Upper lobe of left lung (tissue), 6 donors: Measurements from ENCODE around the gene CCND1. TPM values are rescaled to one million over a fixed set of nuclear protein-coding genes. Genes with fewer than 3 reads are reported as not detected.

Experiments used
- ATAC-seq, 2 donors: fragments of 200-7000 bp; cut with Tn5 transposase; one replicate each; pipeline ENCODE4 v1.9.1; 2022; ENCODE audit warnings: mild to moderate bottlenecking in 2 of 2, moderate library complexity in 2 of 2; ENCODE audit not compliant: low FRiP score in 2 of 2
- DNase-seq, 2 donors: peaks; one replicate each; pipeline ENCODE4 v3.0.0-alpha.2; 2019 to 2020
- H3K27ac ChIP-seq, 4 donors: fragments of 200-600 bp; sonication (generic); one replicate each; pipeline ENCODE4 v1.5.1; 2016 to 2019
- H3K27me3 ChIP-seq, 4 donors: fragments of 200-600 bp; sonication (generic); one replicate each; pipeline ENCODE4 v1.5.1; 2017 to 2019
- H3K36me3 ChIP-seq, 4 donors: fragments of 200-600 bp; sonication (generic); one replicate each; pipeline ENCODE4 v1.5.1; 2016 to 2019
- H3K4me1 ChIP-seq, 4 donors: fragments of 200-600 bp; sonication (generic); one replicate each; pipeline ENCODE4 v1.5.1; 2018 to 2019
- H3K4me3 ChIP-seq, 4 donors: fragments of 200-600 bp; sonication (generic); one replicate each; pipeline ENCODE4 v1.5.1; 2017 to 2019; ENCODE audit warnings: mild to moderate bottlenecking in 2 of 4, moderate library complexity in 1 of 4
- H3K9me3 ChIP-seq, 4 donors: fragments of 200-600 bp; sonication (generic); one replicate each; pipeline ENCODE4 v1.5.1; 2018 to 2019
- EP300 ChIP-seq, 4 donors: sonication (generic); formaldehyde crosslinking; IDR thresholded peaks; one replicate each; pipeline ENCODE4 v1.5.1; 2017; ENCODE audit warnings: antibody characterized with exemption in 4 of 4, control low read depth in 2 of 4
- POLR2A ChIP-seq, 4 donors: fragments of 450-650 bp; IDR thresholded peaks; one replicate each; pipeline ENCODE4 v1.5.1; 2016 to 2017; ENCODE audit warnings: antibody characterized with exemption in 4 of 4, mild to moderate bottlenecking in 2 of 4
- POLR2AphosphoS5 ChIP-seq, 2 donors: sonication (generic); formaldehyde crosslinking; IDR thresholded peaks; one replicate each; pipeline ENCODE4 v1.5.1; 2017; ENCODE audit warnings: antibody characterized with exemption in 2 of 2
- WGBS, 2 donors: methylation state at CpG; one replicate each; pipeline ENCODE4 v1.1.5; 2017 to 2018; 5-methylcytosine and 5-hydroxymethylcytosine counted together
- total RNA-seq, 6 donors: library from RNA; depleted of rRNA in 4 of 6; stranded (reverse); fragments of >200 nt in 4 of 6; gene quantifications; one replicate each; pipeline versions ENCODE4 v1.1.0 to v1.2.1, GENCODE V29; 2016 to 2021
- TF ChIP-seq, protein P1 (sequence below), 6 experiments: fragments of 450-650 bp in 4 of 6; fragments of 200-600 bp in 2 of 6; sonication (generic) in 2 of 6; IDR thresholded peaks; one replicate each; pipeline ENCODE4 v1.5.1; 2016 to 2019; ENCODE audit warnings: antibody characterized with exemption in 6 of 6
- donor health status: DM: no; HTN: no; CAD: no; lungs with moderate emphysema.
- donor health status: DM: no; HTN: yes; CAD: no; lungs with severe emphysema.

Gene CCND1
- total RNA-seq, 6 donors from 2014 or later, result 23.0 to 404 (median 237) TPM

GRCh38 chr11:69611548-69612526, 29.1 kb upstream of the CCND1 start:
- ATAC-seq, result no peak

GRCh38 chr11:69613594-69613993, 27.4 kb upstream of the CCND1 start:
- Histone ChIP-seq H3K4me3 (no peak overlapping the region), H3K27ac (no peak overlapping the region), H3K9me3 (peaks cover 0 to 12% (median 8%) of the 10 kb centered on the region in 4 donors), H3K27me3 (no peaks in the 10 kb centered on the region), H3K36me3 (no peaks in the 10 kb centered on the region), H3K4me1 (no peaks in the 10 kb centered on the region)
- TF ChIP-seq POLR2A (IDR thresholded peaks at IDR 0.05) (no peak), EP300 (IDR thresholded peaks at IDR 0.05) (no peak), POLR2AphosphoS5 (IDR thresholded peaks at IDR 0.05) (no peak)
- TF ChIP-seq, protein P1, sequence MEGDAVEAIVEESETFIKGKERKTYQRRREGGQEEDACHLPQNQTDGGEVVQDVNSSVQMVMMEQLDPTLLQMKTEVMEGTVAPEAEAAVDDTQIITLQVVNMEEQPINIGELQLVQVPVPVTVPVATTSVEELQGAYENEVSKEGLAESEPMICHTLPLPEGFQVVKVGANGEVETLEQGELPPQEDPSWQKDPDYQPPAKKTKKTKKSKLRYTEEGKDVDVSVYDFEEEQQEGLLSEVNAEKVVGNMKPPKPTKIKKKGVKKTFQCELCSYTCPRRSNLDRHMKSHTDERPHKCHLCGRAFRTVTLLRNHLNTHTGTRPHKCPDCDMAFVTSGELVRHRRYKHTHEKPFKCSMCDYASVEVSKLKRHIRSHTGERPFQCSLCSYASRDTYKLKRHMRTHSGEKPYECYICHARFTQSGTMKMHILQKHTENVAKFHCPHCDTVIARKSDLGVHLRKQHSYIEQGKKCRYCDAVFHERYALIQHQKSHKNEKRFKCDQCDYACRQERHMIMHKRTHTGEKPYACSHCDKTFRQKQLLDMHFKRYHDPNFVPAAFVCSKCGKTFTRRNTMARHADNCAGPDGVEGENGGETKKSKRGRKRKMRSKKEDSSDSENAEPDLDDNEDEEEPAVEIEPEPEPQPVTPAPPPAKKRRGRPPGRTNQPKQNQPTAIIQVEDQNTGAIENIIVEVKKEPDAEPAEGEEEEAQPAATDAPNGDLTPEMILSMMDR (IDR thresholded peaks at IDR 0.05), result no peak
- no peak for DNase-seq
- no peak for ATAC-seq
- 85 to 89% methylated on average over 9 of the region's 9 CpGs for WGBS, 2 donors

More at GRCh38 chr11:69611548-69612526, 29.1 kb upstream of the CCND1 start:
- 71 to 76% methylated on average over 17 of the region's 17 CpGs for WGBS, 2 donors
- H3K36me3 ChIP-seq, result no peaks in the 10 kb centered on the region
- DNase-seq, result no peak
- TF ChIP-seq, protein P1 (IDR thresholded peaks at IDR 0.05), result no peak
- TF ChIP-seq POLR2AphosphoS5 (IDR thresholded peaks at IDR 0.05), result no peak
- TF ChIP-seq POLR2A (IDR thresholded peaks at IDR 0.05), result no peak
- TF ChIP-seq EP300 (IDR thresholded peaks at IDR 0.05), result no peak
- no peak overlapping the region for H3K27ac ChIP-seq
- H3K9me3 ChIP-seq, result peaks cover 0 to 12% (median 8%) of the 10 kb centered on the region in 4 donors
- H3K4me3 ChIP-seq, result no peak overlapping the region
- no peaks in the 10 kb centered on the region for H3K4me1 ChIP-seq
- H3K27me3 ChIP-seq, result no peaks in the 10 kb centered on the region

GRCh38 chr11:69614085-69614484, 26.9 kb upstream of the CCND1 start:
- Histone ChIP-seq H3K4me3 (no peak overlapping the region), H3K27ac (no peak overlapping the region), H3K9me3 (peaks cover 0 to 7% (median 3%) of the 10 kb centered on the region in 4 donors), H3K4me1 (no peaks in the 10 kb centered on the region), H3K36me3 (no peaks in the 10 kb centered on the region), H3K27me3 (no peaks in the 10 kb centered on the region)
- no peak for TF ChIP-seq POLR2A (IDR thresholded peaks at IDR 0.05)
- TF ChIP-seq, protein P1 (IDR thresholded peaks at IDR 0.05), result no peak
- TF ChIP-seq EP300 (IDR thresholded peaks at IDR 0.05), result no peak
- no peak for TF ChIP-seq POLR2AphosphoS5 (IDR thresholded peaks at IDR 0.05)
- WGBS, 2 donors, result 85 to 95% methylated on average over 8 of the region's 8 CpGs
- no peak for DNase-seq
- ATAC-seq, result no peak

GRCh38 chr11:69615545-69616278, 25.2 kb upstream of the CCND1 start:
- H3K27me3 ChIP-seq, result no peaks in the 10 kb centered on the region
- peak in 1 of 2 donors; percentile 54 for DNase-seq
- no peaks in the 10 kb centered on the region for H3K9me3 ChIP-seq
- no peak overlapping the region for H3K27ac ChIP-seq
- H3K36me3 ChIP-seq, result no peaks in the 10 kb centered on the region
- 86 to 92% methylated on average over 10 to 16 of the region's 16 CpGs for WGBS, 2 donors
- H3K4me3 ChIP-seq, result no peak overlapping the region
- no peak for ATAC-seq
- H3K4me1 ChIP-seq, result no peaks in the 10 kb centered on the region
- no peak for TF ChIP-seq POLR2AphosphoS5 (IDR thresholded peaks at IDR 0.05)

- H3K4me3 ChIP-seq, result no peak overlapping the region
- no peak overlapping the region for H3K27ac ChIP-seq
- no peaks in the 10 kb centered on the region for H3K9me3 ChIP-seq
- H3K4me1 ChIP-seq, result no peaks in the 10 kb centered on the region
- no peaks in the 10 kb centered on the region for H3K36me3 ChIP-seq
- DNase-seq, result no peak
- TF ChIP-seq, protein P1 (IDR thresholded peaks at IDR 0.05), result no peak
- no peak for ATAC-seq
- H3K27me3 ChIP-seq, result no peaks in the 10 kb centered on the region
- 94 to 96% methylated on average over 4 of the region's 4 CpGs for WGBS, 2 donors
Measured at GRCh38 chr11:69617220-69617619, 23.7 kb upstream of the CCND1 start.
